HG03571 (cell line): ENCODE data around the gene NUDT14.

Experiments
- ATAC-seq: cut with Tn5 transposase; IDR thresholded peaks from one replicate; pipeline ENCODE4 v1.9.1; 2021; ENCODE audit not compliant: unreplicated experiment

The NUDT14 gene

GRCh38 chr14:105212541-105213300 is 31.6 kb upstream of the NUDT14 start:
- no peak for ATAC-seq

GRCh38 chr14:105211758-105212089 is 30.6 kb upstream of the NUDT14 start:
- ATAC-seq: no peak

GRCh38 chr14:105211086-105211757 is 30.1 kb upstream of the NUDT14 start:
- no peak for ATAC-seq

GRCh38 chr14:105210266-105211025 is 29.3 kb upstream of the NUDT14 start:
- ATAC-seq: no peak

GRCh38 chr14:105209646-105210045 is 28.5 kb upstream of the NUDT14 start:
- ATAC-seq: no peak

- no peak for ATAC-seq
Observed at GRCh38 chr14:105209091-105209490, 28.0 kb upstream of the NUDT14 start.

- no peak for ATAC-seq
Observed at GRCh38 chr14:105208738-105209075, 27.6 kb upstream of the NUDT14 start.

GRCh38 chr14:105207996-105208737 is 27.1 kb upstream of the NUDT14 start:
- ATAC-seq: no peak

- no peak for ATAC-seq
Observed at GRCh38 chr14:105207460-105207901, 26.4 kb upstream of the NUDT14 start.

- ATAC-seq: no peak
Observed at GRCh38 chr14:105206873-105207272, 25.8 kb upstream of the NUDT14 start.

- ATAC-seq: no peak
Observed at GRCh38 chr14:105205673-105206208, 24.6 kb upstream of the NUDT14 start.

- ATAC-seq: no peak
Observed at GRCh38 chr14:105204931-105205672, 24.0 kb upstream of the NUDT14 start.

- no peak for ATAC-seq
Observed at GRCh38 chr14:105204206-105204930, 23.3 kb upstream of the NUDT14 start.

GRCh38 chr14:105203701-105204100 is 22.6 kb upstream of the NUDT14 start:
- no peak for ATAC-seq

- no peak for ATAC-seq
Observed at GRCh38 chr14:105203057-105203531, 22.0 kb upstream of the NUDT14 start.

- no peak for ATAC-seq
Observed at GRCh38 chr14:105201925-105202513, 20.9 kb upstream of the NUDT14 start.

- ATAC-seq: no peak
Observed at GRCh38 chr14:105201156-105201924, 20.2 kb upstream of the NUDT14 start.

GRCh38 chr14:105200641-105201040 is 19.5 kb upstream of the NUDT14 start:
- no peak for ATAC-seq
